IMR-90 (cell line): ENCODE data around the gene SORL1. TPM values are rescaled to one million over a fixed set of nuclear protein-coding genes. Genes with fewer than 3 reads are reported as not detected.

Experiments
- ATAC-seq: fragments of 200-7000 bp; cut with Tn5 transposase; 2 replicates; pipeline ENCODE4 v1.9.1; 2020; ENCODE audit warnings: low read depth, mild to moderate bottlenecking, moderate library complexity
- BruUV-seq: library from RNA; stranded (reverse); fragments of 400-500 nt; replicated peaks from 2 replicates; lab custom pipeline; 2021; lab: Mats Ljungman, UMichigan
- CTCF ChIA-PET: fragments of 300-600 bp; formaldehyde crosslinking; extraction: SDS; loops from one replicate; lab custom pipeline; 2021; ENCODE audit warnings: antibody characterized with exemption; lab: Yijun Ruan, JAX
- POLR2A ChIA-PET: fragments of 300-600 bp; sonication (Branson Sonifier 250); formaldehyde crosslinking; loops from one replicate; lab custom pipeline; 2022; ENCODE audit warnings: antibody characterized with exemption; ENCODE audit not compliant: unreplicated experiment; lab: Charles Lee
- DNase-seq: peaks from one replicate; pipeline ENCODE4 v3.0.0; 2013
- H2AFZ ChIP-seq: replicated peaks from 2 replicates; pipeline ENCODE3; 2013; ENCODE audit warnings: low read length, mild to moderate bottlenecking; ENCODE audit not compliant: poor library complexity
- H2AK5ac ChIP-seq: 2 replicates; pipeline ENCODE4 v1.6.1; 2013; ENCODE audit warnings: low read depth, low read length, inconsistent platforms
- H2AK9ac ChIP-seq: replicated peaks from 2 replicates; pipeline ENCODE3; 2013; ENCODE audit warnings: mild to moderate bottlenecking, low read depth, low read length, moderate library complexity; ENCODE audit not compliant: poor library complexity
- H2BK120ac ChIP-seq: 2 replicates; pipeline ENCODE4 v1.6.1; 2013; ENCODE audit warnings: low read depth, low read length, inconsistent platforms
- H2BK15ac ChIP-seq: 3 replicates; pipeline ENCODE4 v1.6.1; 2013; ENCODE audit warnings: low read depth, low read length, inconsistent platforms
- H2BK20ac ChIP-seq: 2 replicates; pipeline ENCODE4 v1.6.1; 2013; ENCODE audit warnings: low read depth, mild to moderate bottlenecking, inconsistent platforms, low read length, moderate library complexity
- H2BK5ac ChIP-seq: 2 replicates; pipeline ENCODE4 v1.6.1; 2013; ENCODE audit warnings: mild to moderate bottlenecking, low read depth, low read length, inconsistent platforms; ENCODE audit not compliant: poor library complexity, severe bottlenecking
- H3K14ac ChIP-seq: replicated peaks from 2 replicates; pipeline ENCODE4 v1.6.1; 2013; ENCODE audit warnings: low read depth, low read length, inconsistent platforms
- H3K18ac ChIP-seq: 2 replicates; pipeline ENCODE4 v1.6.1; 2013; ENCODE audit warnings: low read depth, low read length, control low read depth
- H3K23ac ChIP-seq: 2 replicates; pipeline ENCODE4 v1.6.1; 2013; ENCODE audit warnings: low read depth, low read length, inconsistent platforms
- H3K27ac ChIP-seq: 2 replicates; pipeline ENCODE4 v1.5.1; 2013; ENCODE audit warnings: mild to moderate bottlenecking, control low read depth, low read length; ENCODE audit not compliant: insufficient read depth
- H3K27me3 ChIP-seq: 2 replicates; pipeline ENCODE4 v1.6.1; 2013; ENCODE audit warnings: low read length; ENCODE audit not compliant: control insufficient read depth, insufficient read depth
- H3K36me3 ChIP-seq: 2 replicates; pipeline ENCODE4 v1.6.1; 2013; ENCODE audit warnings: low read length, mixed read lengths; ENCODE audit not compliant: control insufficient read depth, insufficient read depth
- H3K4ac ChIP-seq: 2 replicates; pipeline ENCODE4 v1.6.1; 2013; ENCODE audit warnings: low read depth, low read length, inconsistent platforms
- H3K4me1 ChIP-seq: 2 replicates; pipeline ENCODE4 v1.6.1; 2013; ENCODE audit warnings: low read length, mixed read lengths; ENCODE audit not compliant: control insufficient read depth, insufficient read depth
- H3K4me2 ChIP-seq: 2 replicates; pipeline ENCODE4 v1.6.1; 2013; ENCODE audit warnings: low read depth, mild to moderate bottlenecking, control low read depth, low read length, moderate library complexity
- H3K4me3 ChIP-seq: 2 replicates; pipeline ENCODE4 v1.5.1; 2013; ENCODE audit warnings: low read depth, mild to moderate bottlenecking, control low read depth, low read length, moderate library complexity; ENCODE audit not compliant: insufficient read depth
- H3K56ac ChIP-seq: 2 replicates; pipeline ENCODE4 v1.6.1; 2013; ENCODE audit warnings: low read length, inconsistent platforms; ENCODE audit not compliant: insufficient read depth; ENCODE audit errors: extremely low read depth
- H3K79me1 ChIP-seq, 2 experiments: 2 replicates each; pipeline ENCODE4 v1.6.1; 2013; ENCODE audit warnings: low read length in 2 of 2, inconsistent platforms in 1 of 2, low read depth in 1 of 2
- H3K9ac ChIP-seq: 2 replicates; pipeline ENCODE4 v1.6.1; 2013; ENCODE audit warnings: low read depth, low read length, control low read depth
- H3K9me1 ChIP-seq: 2 replicates; pipeline ENCODE4 v1.6.1; 2013; ENCODE audit warnings: low read length, inconsistent platforms; ENCODE audit not compliant: insufficient read depth
- H3K9me3 ChIP-seq: 2 replicates; pipeline ENCODE4 v1.6.1; 2013; ENCODE audit warnings: low read length; ENCODE audit not compliant: control insufficient read depth, insufficient read depth
- H4K20me1 ChIP-seq: 2 replicates; pipeline ENCODE4 v1.6.1; 2013; ENCODE audit warnings: low read length, inconsistent platforms; ENCODE audit not compliant: insufficient read depth
- H4K5ac ChIP-seq: 2 replicates; pipeline ENCODE4 v1.6.1; 2013; ENCODE audit warnings: mild to moderate bottlenecking, low read depth, low read length, control low read depth
- H4K8ac ChIP-seq, 2 experiments: 2 replicates each; pipeline ENCODE4 v1.6.1; 2013; ENCODE audit warnings: low read depth in 2 of 2, low read length in 2 of 2, control low read depth in 1 of 2, inconsistent platforms in 1 of 2
- H4K91ac ChIP-seq: 2 replicates; pipeline ENCODE4 v1.6.1; 2013; ENCODE audit warnings: low read depth, low read length, inconsistent platforms; ENCODE audit not compliant: insufficient read depth
- MAZ ChIP-seq: IDR thresholded peaks from 2 replicates; pipeline ENCODE4 v1.6.1; 2012; ENCODE audit warnings: low read depth, mild to moderate bottlenecking, low read length, improper control_type of control experiment, moderate library complexity, borderline replicate concordance
- MXI1 ChIP-seq: IDR thresholded peaks from 2 replicates; pipeline ENCODE4 v1.6.1; 2012; ENCODE audit warnings: low read depth, mild to moderate bottlenecking, low read length, moderate library complexity, borderline replicate concordance
- WGBS, 2 experiments: methylation state at CpG; one replicate each; pipeline versions ENCODE4 v1.1.5 to v1.1.7; 2013; ENCODE audit warnings: missing lambda C conversion rate in 2 of 2; ENCODE audit not compliant: insufficient read length in 1 of 2; ENCODE audit errors: extremely low coverage in 2 of 2; 5-methylcytosine and 5-hydroxymethylcytosine counted together
- dilution Hi-C: fragments of 300-500 bp; cut with HindIII; formaldehyde crosslinking; loops from one replicate; pipeline ENCODE4 v1.14.3; 2018; ENCODE audit warnings: low sequenced_read_pairs; ENCODE audit not compliant: unreplicated experiment
- in situ Hi-C: fragments of 300-500 bp; cut with MboI; formaldehyde crosslinking; loops from 3 replicates; pipeline ENCODE4 v1.14.3; 2019; ENCODE audit warnings: low sequenced_read_pairs, inconsistent platforms, mixed read lengths
- intact Hi-C: fragments of 100-400 bp; cut with micrococcal nuclease; formaldehyde crosslinking; loops from 2 replicates; pipeline ENCODE4 v1.10.0; 2022
- polyA plus RNA-seq, 3 experiments: library from polyadenylated mRNA; depleted of rRNA; stranded (reverse); fragments of >200 nt; gene quantifications; 2 replicates each; pipeline ENCODE4 v1.2.3, GENCODE V29; 2012; ENCODE audit warnings: low replicate concordance in 1 of 3
- total RNA-seq: library from RNA; depleted of rRNA; stranded (reverse); fragments of >200 nt; gene quantifications from 2 replicates; pipeline ENCODE4 v1.2.3, GENCODE V29; 2012

The SORL1 gene
- total and polyA plus RNA-seq, 2 of the 4 experiments (the other 2 are of a cell fraction), result 1.0 to 2.0 TPM

- intact Hi-C loops, result no loop called here
- Histone ChIP-seq H3K9ac (no peak overlapping the region), H2BK15ac (no peak overlapping the region), H3K23ac (no peak overlapping the region), H3K18ac (no peak overlapping the region), H3K27me3 (peaks cover 46% of the 10 kb centered on the region), H4K91ac (no peak overlapping the region), H4K8ac (no peak overlapping the region), H3K36me3 (no peaks in the 10 kb centered on the region), H2BK5ac (no peak overlapping the region), H4K5ac (no peak overlapping the region), H2AFZ (no peak overlapping the region), H3K79me1 (no peaks in the 10 kb centered on the region), H3K4me3 (no peak overlapping the region), H3K4ac (no peak overlapping the region), H2BK120ac (no peak overlapping the region), H3K9me1 (no peaks in the 10 kb centered on the region), H2AK9ac (no peak overlapping the region), H3K27ac (no peak overlapping the region), H3K9me3 (no peaks in the 10 kb centered on the region), H2AK5ac (no peak overlapping the region), H4K20me1 (no peaks in the 10 kb centered on the region), H3K4me2 (no peak overlapping the region), H3K4me1 (no peaks in the 10 kb centered on the region; the same call in 1 of the 2 replicates), H3K14ac (no peak overlapping the region), H2BK20ac (no peak overlapping the region), H3K56ac (no peak overlapping the region)
- dilution Hi-C loops, result no loop called here
- ChIA-PET POLR2A (no interaction called here), CTCF (interaction anchor here (1.1 kb wide), 1 partner anchor 141 kb away, joined by 3 read pairs; no protein-coding TSS in a partner anchor)
- no CpG with 5 or more reads among the region's 1 CpG for WGBS, 2 experiments
- BruUV-seq, result no TSS peak
- TF ChIP-seq MXI1, result no peak
- no peak for TF ChIP-seq MAZ
- in situ Hi-C loops, result loop anchor here (25.0 kb wide), 1 partner anchor 662 kb away; the partner anchor contains the start of gene BLID
- ATAC-seq, result no peak
- no peak for DNase-seq
These were observed 1.7 kb upstream of the SORL1 start for GRCh38 chr11:121450401-121450800.
